D721Med (cell line): ENCODE results near the gene USP14.

Experiments
- DNase-seq: peaks from one replicate; pipeline ENCODE4 v3.0.0; 2011; ENCODE audit warnings: low spot score; ENCODE audit not compliant: insufficient read length
- FAIRE-seq: peaks from 2 replicates; lab custom pipeline; 2011; peaks lifted over from hg19 to GRCh38; lab: Jason Lieb, UNC
- TF ChIP-seq, protein P1 (sequence below): IDR thresholded peaks from 2 replicates; pipeline ENCODE4 v1.5.1; 2012; ENCODE audit warnings: mild to moderate bottlenecking, control low read depth; ENCODE audit not compliant: insufficient read depth; ENCODE audit errors: missing control alignments

Gene USP14

GRCh38 chr18:231563-231962 lies 73.2 kb downstream of the USP14 start:
- FAIRE-seq (peak; percentile 44), DNase-seq (no peak)
- TF ChIP-seq, protein P1, sequence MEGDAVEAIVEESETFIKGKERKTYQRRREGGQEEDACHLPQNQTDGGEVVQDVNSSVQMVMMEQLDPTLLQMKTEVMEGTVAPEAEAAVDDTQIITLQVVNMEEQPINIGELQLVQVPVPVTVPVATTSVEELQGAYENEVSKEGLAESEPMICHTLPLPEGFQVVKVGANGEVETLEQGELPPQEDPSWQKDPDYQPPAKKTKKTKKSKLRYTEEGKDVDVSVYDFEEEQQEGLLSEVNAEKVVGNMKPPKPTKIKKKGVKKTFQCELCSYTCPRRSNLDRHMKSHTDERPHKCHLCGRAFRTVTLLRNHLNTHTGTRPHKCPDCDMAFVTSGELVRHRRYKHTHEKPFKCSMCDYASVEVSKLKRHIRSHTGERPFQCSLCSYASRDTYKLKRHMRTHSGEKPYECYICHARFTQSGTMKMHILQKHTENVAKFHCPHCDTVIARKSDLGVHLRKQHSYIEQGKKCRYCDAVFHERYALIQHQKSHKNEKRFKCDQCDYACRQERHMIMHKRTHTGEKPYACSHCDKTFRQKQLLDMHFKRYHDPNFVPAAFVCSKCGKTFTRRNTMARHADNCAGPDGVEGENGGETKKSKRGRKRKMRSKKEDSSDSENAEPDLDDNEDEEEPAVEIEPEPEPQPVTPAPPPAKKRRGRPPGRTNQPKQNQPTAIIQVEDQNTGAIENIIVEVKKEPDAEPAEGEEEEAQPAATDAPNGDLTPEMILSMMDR: no peak

DNA sequence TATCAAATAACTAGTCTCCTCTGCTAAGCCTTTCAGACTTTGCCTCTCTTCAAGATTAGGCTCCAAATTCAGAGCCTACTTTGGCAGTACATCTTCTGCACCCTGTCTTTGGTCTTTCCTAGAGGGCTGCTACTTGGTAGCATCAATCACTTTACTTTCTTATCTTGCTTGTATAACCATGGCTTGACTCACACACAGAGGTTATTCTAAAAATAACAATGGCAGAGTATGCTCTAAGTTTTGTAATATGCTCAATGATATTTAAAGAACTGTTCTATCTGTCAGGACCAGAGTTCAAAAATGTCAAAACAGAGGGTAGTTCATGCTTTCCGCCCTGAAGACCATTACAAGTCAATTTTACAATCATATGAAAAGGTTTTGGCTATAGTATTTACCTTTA lies 81.8 kb downstream of the USP14 start:
- peak; percentile 63 for FAIRE-seq
- TF ChIP-seq, protein P1: no peak
- DNase-seq: no peak

- TF ChIP-seq, protein P1: no peak
- FAIRE-seq (no peak), DNase-seq (no peak)
These were observed 87.0 kb downstream of the USP14 start for GRCh38 chr18:245282-245847.

DNA sequence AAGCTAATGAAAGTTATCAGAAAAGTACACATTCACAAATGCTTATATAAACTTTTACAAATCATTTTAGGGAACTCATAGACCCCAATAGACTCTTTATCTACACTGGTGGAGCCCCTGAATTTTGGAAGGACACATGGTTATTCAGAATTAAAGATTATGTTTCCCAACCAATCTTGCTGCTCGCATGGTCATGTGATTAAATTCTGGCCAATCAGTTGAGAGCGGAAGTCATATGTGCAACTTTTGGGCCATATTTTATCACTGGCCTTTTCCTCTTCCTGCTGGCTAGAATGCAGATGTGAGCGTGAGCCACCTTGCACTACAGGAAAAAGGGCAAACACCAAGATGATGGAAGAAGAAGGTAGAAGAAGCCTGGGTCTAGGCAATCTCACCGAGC lies 89.7 kb downstream of the USP14 start:
- DNase-seq (no peak), FAIRE-seq (peak; percentile 41)
- TF ChIP-seq, protein P1: no peak

DNA sequence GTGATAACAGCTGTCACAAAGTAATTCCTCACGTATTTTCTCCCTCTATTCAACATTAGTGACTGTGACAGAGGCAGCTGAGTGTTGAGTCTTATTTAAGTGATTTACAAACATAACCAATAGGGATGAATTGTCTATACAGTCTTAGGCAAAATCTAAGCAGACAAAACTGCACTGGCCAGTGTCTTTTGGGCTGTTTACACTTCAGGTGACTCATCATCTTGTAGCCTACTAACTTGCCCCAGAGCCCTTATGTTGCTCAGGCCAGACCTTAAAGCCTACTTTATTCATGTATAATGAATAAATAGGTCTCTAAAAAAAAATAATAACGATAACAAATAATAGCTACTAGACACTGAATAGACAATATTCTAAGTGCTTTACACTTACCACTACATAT lies 92.3 kb downstream of the USP14 start:
- DNase-seq: no peak
- TF ChIP-seq, protein P1: no peak
- FAIRE-seq: peak; percentile 99

DNA sequence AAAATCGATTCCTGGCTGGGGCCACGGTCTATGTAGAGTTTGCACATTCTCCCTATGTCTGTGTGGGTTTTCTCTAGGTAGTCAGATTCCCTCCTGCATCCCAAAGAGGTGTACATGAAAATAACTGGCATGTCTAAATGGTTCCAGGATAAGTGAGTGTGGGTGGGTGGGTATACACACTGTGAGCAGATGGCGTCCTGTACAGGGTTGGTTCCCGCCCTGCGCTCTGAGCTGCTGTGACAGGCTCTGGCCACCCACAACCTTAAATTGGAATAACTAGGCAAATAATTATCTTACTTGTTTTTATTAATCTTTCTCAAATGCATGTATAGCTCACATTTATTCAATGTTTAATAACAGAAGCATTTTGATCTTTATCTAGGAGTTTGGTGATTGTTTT lies 93.2 kb downstream of the USP14 start:
- FAIRE-seq: no peak
- DNase-seq: no peak
- TF ChIP-seq, protein P1: no peak

- FAIRE-seq: peak; percentile 77
- no peak for DNase-seq
- TF ChIP-seq, protein P1: no peak
These were observed 94.8 kb downstream of the USP14 start for GRCh38 chr18:253121-253520.
